Measurements from ENCODE around the gene STAG1.
"Not testable (repeated sequence)": the region's sequence is repeated elsewhere in the genome, so short reads cannot be mapped to it uniquely, and the experiment has no call there.

Gene STAG1

GRCh38 chr3:136666301-136666700, 85.9 kb downstream of the STAG1 start:
- H3K4me1 ChIP-seq (ENCODE audit: insufficient read depth, low read length); H3K27ac ChIP-seq (ENCODE audit: low read length); H3K4me3 ChIP-seq (ENCODE audit: low read length); H3K27me3 ChIP-seq (ENCODE audit: insufficient read depth, low read length); H3K9me3 ChIP-seq (ENCODE audit: insufficient read depth, low read depth, low read length); H3K9ac ChIP-seq (ENCODE audit: low read depth, low read length); H3K36me3 ChIP-seq (ENCODE audit: insufficient read depth, low read depth, low read length): not testable (repeated sequence)

DNA sequence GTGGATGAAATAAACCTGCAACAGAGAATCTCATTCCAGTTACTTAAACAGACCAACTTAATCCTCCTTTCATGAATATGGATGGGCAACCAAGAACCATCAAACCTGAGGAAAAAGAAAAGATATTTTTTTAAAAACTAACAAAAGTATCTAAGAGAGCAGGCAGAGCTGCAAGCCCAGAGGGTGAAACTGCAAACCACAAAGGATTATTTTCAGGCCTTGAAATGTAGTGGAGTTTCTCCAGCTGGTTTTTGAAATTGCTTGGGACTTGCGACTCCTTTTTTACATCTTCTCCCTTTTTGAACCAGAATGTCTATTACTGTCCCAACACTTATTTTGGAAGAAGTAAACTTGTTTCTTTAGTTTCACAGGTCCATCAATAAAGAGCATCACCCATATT, 87.4 kb downstream of the STAG1 start:
- Histone ChIP-seq H3K36me3 (ENCODE audit: insufficient read depth, low read depth, low read length) (no peaks in the 10 kb centered on the region), H3K4me3 (ENCODE audit: low read length) (no peak overlapping the region), H3K27me3 (ENCODE audit: insufficient read depth, low read length) (no peaks in the 10 kb centered on the region), H3K27ac (ENCODE audit: low read length) (no peak overlapping the region), H3K9me3 (ENCODE audit: insufficient read depth, low read depth, low read length) (no peaks in the 10 kb centered on the region), H3K9ac (ENCODE audit: low read depth, low read length) (no peak overlapping the region), H3K4me1 (ENCODE audit: insufficient read depth, low read length) (no peaks in the 10 kb centered on the region)

DNA sequence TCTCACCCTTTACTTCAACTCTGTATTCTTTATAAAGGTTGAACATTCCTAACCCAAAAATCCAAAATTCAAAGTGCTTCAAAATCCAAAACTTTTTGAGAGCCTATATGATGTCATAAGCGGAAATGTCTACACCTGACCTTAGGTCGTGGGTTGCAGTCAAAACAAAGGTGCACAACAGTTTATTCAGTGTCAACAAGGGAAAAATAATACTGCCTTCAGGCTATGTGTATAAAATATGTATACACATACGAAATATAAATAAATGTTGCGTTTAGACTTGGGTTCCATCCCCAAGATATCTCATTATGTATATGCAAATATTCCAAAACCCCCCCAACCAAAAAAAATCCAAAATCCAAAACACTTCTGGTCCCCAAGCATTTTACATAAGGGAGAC, 90.9 kb downstream of the STAG1 start:
- no peak overlapping the region for H3K27ac ChIP-seq (ENCODE audit: low read length)
- H3K4me1 ChIP-seq (ENCODE audit: insufficient read depth, low read length) = peaks cover 5% of the 10 kb centered on the region; the same call in 1 of the 2 replicates
- H3K36me3 ChIP-seq (ENCODE audit: insufficient read depth, low read depth, low read length) = no peaks in the 10 kb centered on the region
- H3K9ac ChIP-seq (ENCODE audit: low read depth, low read length) = no peak overlapping the region
- no peaks in the 10 kb centered on the region for H3K27me3 ChIP-seq (ENCODE audit: insufficient read depth, low read length)
- H3K4me3 ChIP-seq (ENCODE audit: low read length) = no peak overlapping the region
- no peaks in the 10 kb centered on the region for H3K9me3 ChIP-seq (ENCODE audit: insufficient read depth, low read depth, low read length)

DNA sequence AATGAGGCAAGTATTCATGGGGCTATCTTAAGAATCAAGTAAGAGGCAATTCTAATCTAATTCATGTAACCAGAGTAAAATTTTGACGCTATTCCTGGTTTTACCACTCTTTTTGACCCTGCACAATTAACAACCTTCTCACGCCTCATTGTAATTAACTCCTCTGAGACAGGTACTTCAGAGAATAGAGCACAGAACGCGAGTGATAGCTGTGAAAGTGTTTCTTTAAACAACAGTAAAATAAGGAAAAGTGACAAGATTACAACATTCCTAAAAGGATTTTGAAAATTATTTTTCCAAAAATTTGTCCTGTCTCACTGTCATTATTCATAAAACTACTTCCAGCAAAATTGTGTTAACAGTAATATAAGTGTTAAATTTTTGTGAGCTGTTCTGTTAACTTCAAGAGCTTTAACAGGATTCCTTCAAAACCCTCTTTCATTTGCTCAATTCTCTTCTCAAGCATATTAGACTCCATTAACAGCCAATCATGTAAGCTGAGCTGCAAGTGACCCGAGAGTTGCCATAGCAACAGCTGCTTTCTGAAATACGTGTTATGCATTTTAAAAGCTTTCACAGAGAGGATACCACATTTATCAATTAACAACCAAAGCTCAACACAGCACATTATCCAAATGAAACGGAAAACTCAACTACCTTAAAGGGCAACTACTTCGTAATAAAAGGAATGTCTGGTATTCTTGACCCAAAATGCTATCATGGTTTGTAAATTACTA, 93.1 kb downstream of the STAG1 start:
- Histone ChIP-seq H3K27ac (ENCODE audit: low read length) (no peak overlapping the region), H3K36me3 (ENCODE audit: insufficient read depth, low read depth, low read length) (no peaks in the 10 kb centered on the region), H3K4me3 (ENCODE audit: low read length) (peak overlapping the region; percentile 2; the same call in 1 of the 2 replicates), H3K27me3 (ENCODE audit: insufficient read depth, low read length) (no peaks in the 10 kb centered on the region), H3K9me3 (ENCODE audit: insufficient read depth, low read depth, low read length) (peaks cover 12% of the 10 kb centered on the region; the same call in 1 of the 2 replicates), H3K9ac (ENCODE audit: low read depth, low read length) (no peak overlapping the region), H3K4me1 (ENCODE audit: insufficient read depth, low read length) (peaks cover 5% of the 10 kb centered on the region; the same call in 1 of the 2 replicates)

GRCh38 chr3:136657526-136657925, 94.7 kb downstream of the STAG1 start:
- no peaks in the 10 kb centered on the region for H3K36me3 ChIP-seq (ENCODE audit: insufficient read depth, low read depth, low read length)
- no peak overlapping the region for H3K4me3 ChIP-seq (ENCODE audit: low read length)
- H3K4me1 ChIP-seq (ENCODE audit: insufficient read depth, low read length) = peaks cover 5% of the 10 kb centered on the region; the same call in 1 of the 2 replicates
- no peaks in the 10 kb centered on the region for H3K27me3 ChIP-seq (ENCODE audit: insufficient read depth, low read length)
- no peak overlapping the region for H3K27ac ChIP-seq (ENCODE audit: low read length)
- peaks cover 21% of the 10 kb centered on the region for H3K9me3 ChIP-seq (ENCODE audit: insufficient read depth, low read depth, low read length)
- no peak overlapping the region for H3K9ac ChIP-seq (ENCODE audit: low read depth, low read length)

GRCh38 chr3:136653628-136654027, 98.5 kb downstream of the STAG1 start:
- Histone ChIP-seq H3K27ac (ENCODE audit: low read length) (no peak overlapping the region), H3K27me3 (ENCODE audit: insufficient read depth, low read length) (no peaks in the 10 kb centered on the region), H3K4me3 (ENCODE audit: low read length) (no peak overlapping the region), H3K9me3 (ENCODE audit: insufficient read depth, low read depth, low read length) (peaks cover 21% of the 10 kb centered on the region), H3K9ac (ENCODE audit: low read depth, low read length) (no peak overlapping the region), H3K36me3 (ENCODE audit: insufficient read depth, low read depth, low read length) (no peaks in the 10 kb centered on the region), H3K4me1 (ENCODE audit: insufficient read depth, low read length) (no peaks in the 10 kb centered on the region)

- H3K9ac ChIP-seq (ENCODE audit: low read depth, low read length) = no peak overlapping the region
- no peak overlapping the region for H3K27ac ChIP-seq (ENCODE audit: low read length)
- no peaks in the 10 kb centered on the region for H3K27me3 ChIP-seq (ENCODE audit: insufficient read depth, low read length)
- H3K9me3 ChIP-seq (ENCODE audit: insufficient read depth, low read depth, low read length) = peaks cover 21% of the 10 kb centered on the region
- no peaks in the 10 kb centered on the region for H3K36me3 ChIP-seq (ENCODE audit: insufficient read depth, low read depth, low read length)
- no peak overlapping the region for H3K4me3 ChIP-seq (ENCODE audit: low read length)
- H3K4me1 ChIP-seq (ENCODE audit: insufficient read depth, low read length) = no peaks in the 10 kb centered on the region
Observed at GRCh38 chr3:136651581-136651980, 100.6 kb downstream of the STAG1 start.

- no peaks in the 10 kb centered on the region for H3K36me3 ChIP-seq (ENCODE audit: insufficient read depth, low read depth, low read length)
- no peak overlapping the region for H3K4me3 ChIP-seq (ENCODE audit: low read length)
- H3K4me1 ChIP-seq (ENCODE audit: insufficient read depth, low read length) = no peaks in the 10 kb centered on the region
- H3K9ac ChIP-seq (ENCODE audit: low read depth, low read length) = no peak overlapping the region
- peaks cover 21% of the 10 kb centered on the region for H3K9me3 ChIP-seq (ENCODE audit: insufficient read depth, low read depth, low read length)
- no peaks in the 10 kb centered on the region for H3K27me3 ChIP-seq (ENCODE audit: insufficient read depth, low read length)
- no peak overlapping the region for H3K27ac ChIP-seq (ENCODE audit: low read length)
Observed at GRCh38 chr3:136650461-136650860, 101.7 kb downstream of the STAG1 start.

DNA sequence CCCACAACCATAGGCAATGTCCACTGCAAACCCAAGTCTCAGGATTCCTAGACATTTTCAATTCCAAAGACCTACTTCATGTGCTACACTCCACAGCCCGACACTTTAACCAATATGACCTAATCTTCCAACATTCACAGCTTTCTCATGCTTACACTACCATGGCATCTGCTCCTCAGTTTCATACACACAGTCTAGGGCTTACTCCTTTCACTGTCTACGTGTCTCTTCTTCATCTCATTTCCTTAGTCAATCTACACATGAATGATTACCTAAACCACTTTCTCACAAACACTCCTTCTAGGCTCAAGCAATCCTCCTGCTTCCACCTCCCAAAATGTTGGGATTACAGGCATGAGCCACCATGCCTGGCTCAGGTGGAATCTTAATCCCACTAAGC, 106.3 kb downstream of the STAG1 start:
- Histone ChIP-seq H3K4me3 (ENCODE audit: low read length) (no peak overlapping the region), H3K36me3 (ENCODE audit: insufficient read depth, low read depth, low read length) (no peaks in the 10 kb centered on the region), H3K9ac (ENCODE audit: low read depth, low read length) (no peak overlapping the region), H3K27me3 (ENCODE audit: insufficient read depth, low read length) (no peaks in the 10 kb centered on the region), H3K9me3 (ENCODE audit: insufficient read depth, low read depth, low read length) (no peaks in the 10 kb centered on the region), H3K27ac (ENCODE audit: low read length) (no peak overlapping the region), H3K4me1 (ENCODE audit: insufficient read depth, low read length) (no peaks in the 10 kb centered on the region)

DNA sequence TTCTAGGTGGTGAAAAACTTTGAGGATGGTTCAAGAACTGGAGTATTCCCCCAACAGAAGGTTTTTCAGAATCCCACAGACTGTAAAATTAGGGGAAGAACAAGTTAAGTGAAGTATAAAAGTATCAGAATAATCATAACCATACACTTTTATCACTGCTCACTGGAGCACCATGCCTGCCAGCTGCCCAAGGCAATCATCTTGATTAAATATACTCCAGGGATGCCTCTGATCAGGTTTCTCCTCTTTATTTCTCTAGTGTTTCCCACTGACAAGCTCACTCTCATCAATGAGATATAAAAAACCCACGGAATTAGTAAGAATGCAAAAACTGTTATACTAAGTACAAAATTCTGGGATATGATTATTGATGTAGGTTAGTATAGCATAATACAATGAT, 108.0 kb downstream of the STAG1 start:
- Histone ChIP-seq H3K4me1 (ENCODE audit: insufficient read depth, low read length) (no peaks in the 10 kb centered on the region), H3K4me3 (ENCODE audit: low read length) (no peak overlapping the region), H3K27ac (ENCODE audit: low read length) (no peak overlapping the region)

DNA sequence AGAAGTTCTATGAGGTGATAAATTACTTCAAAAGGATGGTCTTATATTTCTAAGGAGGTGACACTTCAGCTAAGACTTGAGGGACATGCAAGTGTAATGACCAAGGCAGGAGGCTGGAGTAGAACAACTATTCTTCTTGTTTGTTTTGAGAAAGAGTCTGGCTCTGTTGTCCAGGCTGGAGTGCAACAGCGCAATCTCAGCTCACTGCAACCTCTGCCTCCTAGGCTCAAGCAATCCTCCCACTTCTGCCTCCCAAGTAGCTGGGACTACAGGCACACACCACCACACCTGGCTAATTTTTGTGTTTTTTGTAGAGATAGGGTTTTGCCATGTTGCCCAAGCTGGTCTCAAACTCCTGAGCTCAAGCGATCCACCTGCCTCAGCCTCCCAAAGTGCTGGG, 108.8 kb downstream of the STAG1 start:
- not testable (repeated sequence) for H3K36me3 ChIP-seq (ENCODE audit: insufficient read depth, low read depth, low read length); H3K27me3 ChIP-seq (ENCODE audit: insufficient read depth, low read length); H3K9ac ChIP-seq (ENCODE audit: low read depth, low read length); H3K4me1 ChIP-seq (ENCODE audit: insufficient read depth, low read length); H3K27ac ChIP-seq (ENCODE audit: low read length); H3K4me3 ChIP-seq (ENCODE audit: low read length); H3K9me3 ChIP-seq (ENCODE audit: insufficient read depth, low read depth, low read length)

More for the DNA sequence above, 108.0 kb downstream of the STAG1 start:
- Histone ChIP-seq H3K36me3 (ENCODE audit: insufficient read depth, low read depth, low read length) (no peaks in the 10 kb centered on the region), H3K9me3 (ENCODE audit: insufficient read depth, low read depth, low read length) (no peaks in the 10 kb centered on the region), H3K9ac (ENCODE audit: low read depth, low read length) (no peak overlapping the region), H3K27me3 (ENCODE audit: insufficient read depth, low read length) (no peaks in the 10 kb centered on the region)

DNA sequence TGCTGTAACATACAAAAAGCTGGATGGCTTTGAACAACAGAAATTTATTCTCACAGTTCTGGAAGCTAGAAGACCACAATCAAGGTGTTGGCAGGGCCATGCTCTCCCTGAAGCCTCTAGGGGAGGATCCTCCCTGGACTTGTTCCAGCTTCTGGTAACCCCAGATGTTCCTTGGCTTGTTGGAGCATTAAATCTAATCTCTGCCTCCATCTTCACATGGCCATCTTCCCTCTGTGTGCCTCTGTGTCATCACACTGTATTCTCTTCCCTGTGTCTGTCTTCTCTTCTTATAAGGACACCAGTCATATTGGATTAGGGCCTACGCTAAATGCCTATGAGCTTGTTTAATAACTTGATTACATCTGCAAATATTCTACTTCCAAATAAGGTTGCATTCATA, 109.5 kb downstream of the STAG1 start:
- no peaks in the 10 kb centered on the region for H3K36me3 ChIP-seq (ENCODE audit: insufficient read depth, low read depth, low read length)
- no peak overlapping the region for H3K4me3 ChIP-seq (ENCODE audit: low read length)
- no peak overlapping the region for H3K27ac ChIP-seq (ENCODE audit: low read length)
- no peaks in the 10 kb centered on the region for H3K27me3 ChIP-seq (ENCODE audit: insufficient read depth, low read length)
- H3K9ac ChIP-seq (ENCODE audit: low read depth, low read length) = no peak overlapping the region
- H3K4me1 ChIP-seq (ENCODE audit: insufficient read depth, low read length) = no peaks in the 10 kb centered on the region
- no peaks in the 10 kb centered on the region for H3K9me3 ChIP-seq (ENCODE audit: insufficient read depth, low read depth, low read length)

Measured in iPS-20b (cell line).